Skeletal muscle tissue (tissue), 4 donors: ENCODE data around the gene CCDC12. TPM values are rescaled to one million over a fixed set of nuclear protein-coding genes. Genes with fewer than 3 reads are reported as not detected.

Experiments
- H3K27ac ChIP-seq: one replicate; pipeline ENCODE4 v1.7.0; 2013; ENCODE audit warnings: mild to moderate bottlenecking, low read depth, low read length, inconsistent platforms
- H3K27me3 ChIP-seq, 3 donors: one replicate each; pipeline ENCODE4 v1.7.0; 2013; ENCODE audit warnings: low read length in 3 of 3; ENCODE audit not compliant: control insufficient read depth in 3 of 3, insufficient read depth in 3 of 3
- H3K36me3 ChIP-seq, 3 donors: one replicate each; pipeline ENCODE4 v1.7.0; 2013; ENCODE audit warnings: low read length in 3 of 3; ENCODE audit not compliant: control insufficient read depth in 3 of 3, insufficient read depth in 3 of 3
- H3K4me1 ChIP-seq, 3 donors: one replicate each; pipeline ENCODE4 v1.7.0; 2013; ENCODE audit warnings: low read length in 3 of 3, mild to moderate bottlenecking in 3 of 3; ENCODE audit not compliant: control insufficient read depth in 3 of 3, insufficient read depth in 3 of 3
- H3K4me3 ChIP-seq, 3 donors: one replicate each; pipeline ENCODE4 v1.7.0; 2013; ENCODE audit warnings: low read length in 3 of 3
- H3K9ac ChIP-seq, 3 donors: one replicate each; pipeline ENCODE4 v1.7.0; 2013; ENCODE audit warnings: low read length in 3 of 3, mild to moderate bottlenecking in 3 of 3, moderate library complexity in 2 of 3, low read depth in 1 of 3
- H3K9me3 ChIP-seq, 3 donors: one replicate each; pipeline ENCODE4 v1.7.0; 2013; ENCODE audit warnings: low read length in 3 of 3; ENCODE audit not compliant: control insufficient read depth in 3 of 3
- total RNA-seq: library from RNA; depleted of rRNA; stranded (reverse); fragments of >200 nt; gene quantifications from one replicate; pipeline ENCODE4 v1.2.3, GENCODE V29; 2014
- donor health status: Osteomylitis.

CCDC12 gene
- total RNA-seq, 1 donor from 2014 or later: 27.1 TPM

GRCh38 chr3:46883830-46884185 lies 92.7 kb downstream of the CCDC12 start:
- Histone ChIP-seq H3K9me3 (no peaks in the 10 kb centered on the region), H3K27ac (no peak overlapping the region), H3K27me3 (peaks cover 21 to 37% (median 34%) of the 10 kb centered on the region in 3 donors), H3K9ac (peak overlapping the region in 1 of 3 donors; percentile 41), H3K4me3 (peak overlapping the region in 2 of 3 donors; percentile 4 to 35), H3K4me1 (peaks cover 4 to 11% (median 7%) of the 10 kb centered on the region in 3 donors), H3K36me3 (no peaks in the 10 kb centered on the region)

- Histone ChIP-seq H3K4me3 (peak overlapping the region; percentile 4 to 43 (median 35)), H3K27me3 (peaks cover 21 to 37% (median 34%) of the 10 kb centered on the region in 3 donors), H3K4me1 (peaks cover 4 to 11% (median 7%) of the 10 kb centered on the region in 3 donors), H3K9ac (peak overlapping the region in 1 of 3 donors; percentile 41), H3K9me3 (no peaks in the 10 kb centered on the region), H3K36me3 (no peaks in the 10 kb centered on the region), H3K27ac (no peak overlapping the region)
These were observed 93.3 kb downstream of the CCDC12 start for GRCh38 chr3:46883054-46883829.

- H3K27me3 ChIP-seq: peaks cover 21 to 37% (median 34%) of the 10 kb centered on the region in 3 donors
- H3K9ac ChIP-seq: peak overlapping the region in 2 of 3 donors; percentile 67 to 79
- H3K9me3 ChIP-seq: no peaks in the 10 kb centered on the region
- H3K4me3 ChIP-seq: peak overlapping the region; percentile 65 to 69 (median 65)
- H3K36me3 ChIP-seq: no peaks in the 10 kb centered on the region
- peak overlapping the region; percentile 58 for H3K27ac ChIP-seq
- H3K4me1 ChIP-seq: peaks cover 4 to 11% (median 7%) of the 10 kb centered on the region in 3 donors
These were observed 94.0 kb downstream of the CCDC12 start for GRCh38 chr3:46882377-46883053.

GRCh38 chr3:46881596-46882376 lies 94.8 kb downstream of the CCDC12 start:
- peaks cover 4 to 11% (median 7%) of the 10 kb centered on the region in 3 donors for H3K4me1 ChIP-seq
- H3K36me3 ChIP-seq: no peaks in the 10 kb centered on the region
- peak overlapping the region in 2 of 3 donors; percentile 67 to 79 for H3K9ac ChIP-seq
- peaks cover 21 to 37% (median 34%) of the 10 kb centered on the region in 3 donors for H3K27me3 ChIP-seq
- peak overlapping the region in 2 of 3 donors; percentile 49 to 65 for H3K4me3 ChIP-seq
- no peak overlapping the region for H3K27ac ChIP-seq
- H3K9me3 ChIP-seq: no peaks in the 10 kb centered on the region

- no peaks in the 10 kb centered on the region for H3K36me3 ChIP-seq
- no peaks in the 10 kb centered on the region for H3K9me3 ChIP-seq
- no peak overlapping the region for H3K4me3 ChIP-seq
- H3K4me1 ChIP-seq: peaks cover 4 to 11% (median 7%) of the 10 kb centered on the region in 3 donors
- peak overlapping the region in 1 of 3 donors; percentile 60 for H3K9ac ChIP-seq
- no peak overlapping the region for H3K27ac ChIP-seq
- H3K27me3 ChIP-seq: peaks cover 21 to 37% (median 34%) of the 10 kb centered on the region in 3 donors
These were observed 95.5 kb downstream of the CCDC12 start for GRCh38 chr3:46880884-46881595.

GRCh38 chr3:46878781-46879436 lies 97.6 kb downstream of the CCDC12 start:
- Histone ChIP-seq H3K27me3 (peaks cover 21 to 26% (median 23%) of the 10 kb centered on the region in 3 donors), H3K4me3 (no peak overlapping the region), H3K27ac (no peak overlapping the region), H3K9ac (no peak overlapping the region), H3K9me3 (no peaks in the 10 kb centered on the region), H3K4me1 (peaks cover 8 to 18% (median 14%) of the 10 kb centered on the region in 3 donors), H3K36me3 (no peaks in the 10 kb centered on the region)

- Histone ChIP-seq H3K9ac (no peak within 1 kb of the TSS), H3K36me3 (no peaks in the 10 kb centered on the region), H3K27ac (no peak within 1 kb of the TSS), H3K27me3 (peaks cover 14 to 19% (median 14%) of the 10 kb centered on the region in 3 donors), H3K9me3 (no peaks in the 10 kb centered on the region), H3K4me3 (no peak within 1 kb of the TSS), H3K4me1 (peaks cover 12 to 26% (median 21%) of the 10 kb centered on the region in 3 donors)
These were observed 99.0 kb downstream of the CCDC12 start, which contains the start of gene PTH1R for GRCh38 chr3:46877406-46878125. PTH1R (plus strand) TSS chr3:46877721; CDS start chr3:46883560, 5,839 bp downstream.

GRCh38 chr3:46876313-46877300 lies 99.9 kb downstream of the CCDC12 start:
- no peak overlapping the region for H3K27ac ChIP-seq
- no peak overlapping the region for H3K9ac ChIP-seq
- no peaks in the 10 kb centered on the region for H3K9me3 ChIP-seq
- H3K36me3 ChIP-seq: no peaks in the 10 kb centered on the region
- H3K4me1 ChIP-seq: peaks cover 16 to 31% (median 21%) of the 10 kb centered on the region in 3 donors
- H3K4me3 ChIP-seq: no peak overlapping the region
- peaks cover 9 to 16% (median 10%) of the 10 kb centered on the region in 3 donors for H3K27me3 ChIP-seq
